Mesothelial cell of epicardium (in vitro differentiated cells): ENCODE measurements around the gene ATP5MG. TPM values are rescaled to one million over a fixed set of nuclear protein-coding genes. Genes with fewer than 3 reads are reported as not detected.
A peak's percentile ranks its signal among the peaks of the same experiment; 100 is the strongest.

ENCODE experiments used
- DNase-seq, 2 experiments: peaks; one replicate each; pipeline ENCODE4 v3.0.0; 2021; ENCODE audit warnings: low spot score in 2 of 2; ENCODE audit not compliant: unreplicated experiment in 2 of 2
- H3K27ac Mint-ChIP-seq: 2 replicates; pipeline ENCODE4 v1.8.0; 2021; ENCODE audit warnings: mixed read lengths
- H3K27me3 Mint-ChIP-seq: 2 replicates; pipeline ENCODE4 v1.8.0; 2021; ENCODE audit warnings: low read depth, mixed read lengths
- H3K36me3 Mint-ChIP-seq: 2 replicates; pipeline ENCODE4 v1.8.0; 2021; ENCODE audit warnings: mixed read lengths
- H3K4me1 Mint-ChIP-seq: 2 replicates; pipeline ENCODE4 v1.8.0; 2021; ENCODE audit warnings: mixed read lengths
- H3K4me3 Mint-ChIP-seq: 2 replicates; pipeline ENCODE4 v1.8.0; 2021; ENCODE audit warnings: mild to moderate bottlenecking, moderate library complexity, mixed read lengths
- H3K9me3 Mint-ChIP-seq: 2 replicates; pipeline ENCODE4 v1.8.0; 2021; ENCODE audit warnings: mixed read lengths
- total RNA-seq: library from RNA; stranded (reverse); gene quantifications from 3 replicates; pipeline ENCODE4 v1.2.1, GENCODE V29; 2021
- TF ChIP-seq, protein P1 (sequence below): fragments of 200-600 bp; sonication (generic); IDR thresholded peaks from one replicate; pipeline ENCODE4 v1.5.0; 2021; ENCODE audit warnings: antibody characterized with exemption; ENCODE audit not compliant: unreplicated experiment

ATP5MG gene
- total RNA-seq, 1 donor from 2014 or later = 180 TPM

- TF ChIP-seq, protein P1, sequence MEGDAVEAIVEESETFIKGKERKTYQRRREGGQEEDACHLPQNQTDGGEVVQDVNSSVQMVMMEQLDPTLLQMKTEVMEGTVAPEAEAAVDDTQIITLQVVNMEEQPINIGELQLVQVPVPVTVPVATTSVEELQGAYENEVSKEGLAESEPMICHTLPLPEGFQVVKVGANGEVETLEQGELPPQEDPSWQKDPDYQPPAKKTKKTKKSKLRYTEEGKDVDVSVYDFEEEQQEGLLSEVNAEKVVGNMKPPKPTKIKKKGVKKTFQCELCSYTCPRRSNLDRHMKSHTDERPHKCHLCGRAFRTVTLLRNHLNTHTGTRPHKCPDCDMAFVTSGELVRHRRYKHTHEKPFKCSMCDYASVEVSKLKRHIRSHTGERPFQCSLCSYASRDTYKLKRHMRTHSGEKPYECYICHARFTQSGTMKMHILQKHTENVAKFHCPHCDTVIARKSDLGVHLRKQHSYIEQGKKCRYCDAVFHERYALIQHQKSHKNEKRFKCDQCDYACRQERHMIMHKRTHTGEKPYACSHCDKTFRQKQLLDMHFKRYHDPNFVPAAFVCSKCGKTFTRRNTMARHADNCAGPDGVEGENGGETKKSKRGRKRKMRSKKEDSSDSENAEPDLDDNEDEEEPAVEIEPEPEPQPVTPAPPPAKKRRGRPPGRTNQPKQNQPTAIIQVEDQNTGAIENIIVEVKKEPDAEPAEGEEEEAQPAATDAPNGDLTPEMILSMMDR = no peak
- Mint-ChIP-seq H3K36me3 (no peaks in the 10 kb centered on the region), H3K27ac (peak overlapping the region; percentile 95), H3K9me3 (no peaks in the 10 kb centered on the region), H3K4me1 (peaks cover 38% of the 10 kb centered on the region), H3K4me3 (peak overlapping the region; percentile 92), H3K27me3 (no peaks in the 10 kb centered on the region)
- peak; percentile 43 to 69 for DNase-seq
These were observed 34.0 kb downstream of the ATP5MG start for GRCh38 chr11:118435290-118435892.

- H3K9me3 Mint-ChIP-seq = no peaks in the 10 kb centered on the region
- peak; percentile 98 to 99 for DNase-seq
- H3K27me3 Mint-ChIP-seq = no peaks in the 10 kb centered on the region
- H3K4me3 Mint-ChIP-seq = peak within 1 kb of the TSS; percentile 92
- peak within 1 kb of the TSS; percentile 95 for H3K27ac Mint-ChIP-seq
- H3K36me3 Mint-ChIP-seq = no peaks in the 10 kb centered on the region
- peaks cover 42% of the 10 kb centered on the region for H3K4me1 Mint-ChIP-seq
- TF ChIP-seq, protein P1 = no peak
These were observed 34.7 kb downstream of the ATP5MG start, which contains the start of gene KMT2A for GRCh38 chr11:118435893-118436624. Gene KMT2A, plus strand, starts transcription at chr11:118436492. Its CDS starts 21 bp downstream, at chr11:118436513.

- no peaks in the 10 kb centered on the region for H3K36me3 Mint-ChIP-seq
- peak overlapping the region; percentile 89 for H3K4me3 Mint-ChIP-seq
- H3K9me3 Mint-ChIP-seq = no peaks in the 10 kb centered on the region
- TF ChIP-seq, protein P1 = no peak
- H3K4me1 Mint-ChIP-seq = peaks cover 45% of the 10 kb centered on the region
- DNase-seq = peak in 1 of 2 experiments; percentile 64
- H3K27ac Mint-ChIP-seq = peak overlapping the region; percentile 92
- no peaks in the 10 kb centered on the region for H3K27me3 Mint-ChIP-seq
These were observed 35.3 kb downstream of the ATP5MG start for GRCh38 chr11:118436639-118437207.

- H3K4me1 Mint-ChIP-seq = peaks cover 52% of the 10 kb centered on the region
These were observed 36.1 kb downstream of the ATP5MG start for GRCh38 chr11:118437208-118438125.

More at GRCh38 chr11:118437208-118438125, 36.1 kb downstream of the ATP5MG start:
- DNase-seq = peak; percentile 28 to 51
- H3K9me3 Mint-ChIP-seq = no peaks in the 10 kb centered on the region
- TF ChIP-seq, protein P1 = no peak
- H3K36me3 Mint-ChIP-seq = no peaks in the 10 kb centered on the region
- H3K4me3 Mint-ChIP-seq = peak overlapping the region; percentile 89
- H3K27me3 Mint-ChIP-seq = no peaks in the 10 kb centered on the region
- peak overlapping the region; percentile 92 for H3K27ac Mint-ChIP-seq
